SK-N-SH (cell line): ENCODE results near the gene TXNDC11. TPM values are rescaled to one million over a fixed set of nuclear protein-coding genes. Genes with fewer than 3 reads are reported as not detected.

Experiments
- CTCF ChIA-PET: fragments of 300-600, 350-600 bp; formaldehyde crosslinking; extraction: SDS; loops from one replicate; lab custom pipeline; 2021; lab: Yijun Ruan, JAX
- POLR2A ChIA-PET: fragments of 350-600 bp; sonication (Branson Sonifier 250); formaldehyde crosslinking; extraction: SDS; loops from one replicate; lab custom pipeline; 2020; ENCODE audit warnings: antibody characterized with exemption, inconsistent platforms; lab: Yijun Ruan, JAX
- DNase-seq: peaks from one replicate; pipeline ENCODE4 v3.0.0; 2012
- H2AFZ ChIP-seq: fragments of 200-600 bp; sonication (generic); 2 replicates; pipeline ENCODE4 v1.8.1; 2016; ENCODE audit warnings: antibody characterized with exemption, mild to moderate bottlenecking, low read depth
- H3F3A ChIP-seq: fragments of 200-600 bp; sonication (generic); replicated peaks from 2 replicates; pipeline ENCODE3; 2016; ENCODE audit warnings: antibody characterized with exemption, mild to moderate bottlenecking; ENCODE audit not compliant: insufficient read depth
- H3K27ac ChIP-seq, 2 experiments: fragments of 200-500 bp in 1 of 2; fragments of 200-600 bp in 1 of 2; sonication (Bioruptor generic) in 1 of 2; sonication (generic), shearing (Covaris generic) in 1 of 2; 2 replicates each; pipeline versions ENCODE4 v1.5.1 to v1.6.1; 2014 to 2016; ENCODE audit warnings: low read depth in 2 of 2, inconsistent platforms in 1 of 2, low read length in 1 of 2, mild to moderate bottlenecking in 1 of 2, mixed read lengths in 1 of 2
- H3K27me3 ChIP-seq: fragments of 200-600 bp; sonication (generic), shearing (Covaris generic); 2 replicates; pipeline ENCODE4 v1.6.1; 2016; ENCODE audit warnings: mixed run types; ENCODE audit not compliant: insufficient read depth
- H3K36me3 ChIP-seq, 2 experiments: fragments of 200-500 bp in 1 of 2; fragments of 200-600 bp in 1 of 2; sonication (Bioruptor generic) in 1 of 2; sonication (generic) in 1 of 2; replicated peaks in 1 of 2; 2 replicates each; pipeline versions ENCODE3 to v1.5.1; 2014 to 2016; ENCODE audit warnings: low read length in 1 of 2, mild to moderate bottlenecking in 1 of 2; ENCODE audit not compliant: insufficient read depth in 2 of 2, control insufficient read depth in 1 of 2
- H3K4me1 ChIP-seq, 2 experiments: fragments of 200-500 bp in 1 of 2; fragments of 200-600 bp in 1 of 2; sonication (Bioruptor generic) in 1 of 2; sonication (generic), shearing (Covaris generic) in 1 of 2; 2 replicates each; pipeline versions ENCODE4 v1.5.1 to v1.6.1; 2014 to 2016; ENCODE audit warnings: low read depth in 1 of 2, low read length in 1 of 2, mixed run types in 1 of 2; ENCODE audit not compliant: insufficient read depth in 2 of 2, control insufficient read depth in 1 of 2
- H3K4me2 ChIP-seq: fragments of 200-600 bp; sonication (generic), shearing (Covaris generic); 2 replicates; pipeline ENCODE4 v1.6.1; 2017; ENCODE audit warnings: mixed run types
- H3K4me3 ChIP-seq, 2 experiments: fragments of 200-500 bp in 1 of 2; fragments of 200-600 bp in 1 of 2; sonication (Bioruptor generic) in 1 of 2; sonication (generic), shearing (Covaris generic) in 1 of 2; 2 replicates each; pipeline versions ENCODE4 v1.5.1 to v1.8.1; 2014 to 2016; ENCODE audit warnings: low read depth in 2 of 2, inconsistent platforms in 1 of 2, low read length in 1 of 2, mild to moderate bottlenecking in 1 of 2, mixed read lengths in 1 of 2, moderate library complexity in 1 of 2
- H3K79me2 ChIP-seq: fragments of 200-600 bp; sonication (generic); 2 replicates; pipeline ENCODE4 v1.8.1; 2017; ENCODE audit warnings: mild to moderate bottlenecking; ENCODE audit not compliant: insufficient read depth
- H3K9ac ChIP-seq: fragments of 200-600 bp; sonication (generic); 2 replicates; pipeline ENCODE4 v1.6.1; 2017; ENCODE audit warnings: mixed run types
- H3K9me2 ChIP-seq: fragments of 200-600 bp; sonication (generic); 2 replicates; pipeline ENCODE4 v1.6.1; 2017; ENCODE audit warnings: mixed run types
- H3K9me3 ChIP-seq: fragments of 200-600 bp; sonication (generic); 2 replicates; pipeline ENCODE4 v1.6.1; 2017; ENCODE audit warnings: mixed run types, mild to moderate bottlenecking, moderate library complexity
- H4K20me1 ChIP-seq: fragments of 200-600 bp; sonication (generic); 2 replicates; pipeline ENCODE4 v1.6.1; 2017; ENCODE audit warnings: mild to moderate bottlenecking, mixed run types; ENCODE audit not compliant: insufficient read depth
- CTCF ChIP-seq: fragments of 200-600 bp; sonication (generic); IDR thresholded peaks from 2 replicates; pipeline ENCODE4 v1.6.1; 2017; ENCODE audit warnings: antibody characterized with exemption, mild to moderate bottlenecking, moderate library complexity
- ELF1 ChIP-seq: IDR thresholded peaks from 2 replicates; pipeline ENCODE4 v1.4.0; 2012
- EP300 ChIP-seq, 2 experiments: IDR thresholded peaks; 2 replicates each; pipeline versions ENCODE4 v1.4.0 to v1.6.1; 2012; ENCODE audit warnings: borderline replicate concordance in 1 of 2, low read depth in 1 of 2, low read length in 1 of 2
- EZH2phosphoT487 ChIP-seq: fragments of 200-600 bp; sonication (generic); IDR thresholded peaks from 2 replicates; pipeline ENCODE4 v1.6.1; 2017; ENCODE audit warnings: low read depth, mixed run types, mild to moderate bottlenecking, antibody characterized with exemption, moderate library complexity, borderline replicate concordance
- FOSL2 ChIP-seq: IDR thresholded peaks from 2 replicates; pipeline ENCODE4 v1.4.0; 2012; ENCODE audit warnings: low read depth, mild to moderate bottlenecking, moderate library complexity, borderline replicate concordance
- FOXM1 ChIP-seq: IDR thresholded peaks from 2 replicates; pipeline ENCODE4 v1.4.0; 2012; ENCODE audit warnings: low read depth, mild to moderate bottlenecking
- GABPA ChIP-seq: IDR thresholded peaks from 2 replicates; pipeline ENCODE4 v1.4.0; 2012; ENCODE audit warnings: low read depth, mild to moderate bottlenecking
- MEF2A ChIP-seq: IDR thresholded peaks from 2 replicates; pipeline ENCODE4 v1.4.0; 2012; ENCODE audit warnings: low read depth, borderline replicate concordance
- MXI1 ChIP-seq: IDR thresholded peaks from 2 replicates; pipeline ENCODE4 v1.6.1; 2012; ENCODE audit warnings: mild to moderate bottlenecking, low read depth, low read length, improper control_type of control experiment
- NFIC ChIP-seq: IDR thresholded peaks from 2 replicates; pipeline ENCODE4 v1.4.0; 2012; ENCODE audit warnings: borderline replicate concordance
- POLR2AphosphoS5 ChIP-seq: IDR thresholded peaks from 2 replicates; pipeline ENCODE4 v1.6.1; 2012; ENCODE audit warnings: low read depth, low read length
- SIN3A ChIP-seq: IDR thresholded peaks from 2 replicates; pipeline ENCODE4 v1.6.1; 2012; ENCODE audit warnings: low read depth, mild to moderate bottlenecking, low read length, moderate library complexity, borderline replicate concordance
- TAF1 ChIP-seq: IDR thresholded peaks from 2 replicates; pipeline ENCODE4 v1.6.1; 2012; ENCODE audit warnings: low read depth, mild to moderate bottlenecking, low read length, moderate library complexity, borderline replicate concordance
- YY1 ChIP-seq: IDR thresholded peaks from 2 replicates; pipeline ENCODE4 v1.4.0; 2012; ENCODE audit warnings: low read depth, mild to moderate bottlenecking
- WGBS: methylation state at CpG from one replicate; pipeline ENCODE4 v1.1.6; 2017; ENCODE audit warnings: low lambda C conversion rate; 5-methylcytosine and 5-hydroxymethylcytosine counted together
- polyA plus RNA-seq, 3 experiments: library from polyadenylated mRNA; depleted of rRNA; stranded (reverse); fragments of >200 nt; gene quantifications; 2 replicates each; pipeline ENCODE4 v1.2.3, GENCODE V29; 2012
- TF ChIP-seq, protein P1 (sequence below): IDR thresholded peaks from 2 replicates; pipeline ENCODE4 v1.4.0; 2012; ENCODE audit warnings: low read depth, borderline replicate concordance
- TF ChIP-seq, protein P2 (sequence below): IDR thresholded peaks from 2 replicates; pipeline ENCODE4; 2012

The TXNDC11 gene
- polyA plus RNA-seq, 1 of the 3 experiments (the other 2 are of a cell fraction), result 37.0 TPM

- Histone ChIP-seq H3K9ac (no peak overlapping the region), H3K36me3 (peaks cover 20 to 60% of the 10 kb centered on the region in 2 experiments), H3K79me2 (peaks cover 40% of the 10 kb centered on the region), H3K27ac (no peak overlapping the region), H3K4me3 (no peak overlapping the region), H3K9me2 (no peaks in the 10 kb centered on the region), H3F3A (peaks cover 20% of the 10 kb centered on the region), H3K9me3 (no peaks in the 10 kb centered on the region), H3K4me1 (peaks cover 0 to 6% of the 10 kb centered on the region in 2 experiments; a peak in 1 of 4 replicates), H3K4me2 (no peak overlapping the region), H2AFZ (no peak overlapping the region), H3K27me3 (no peaks in the 10 kb centered on the region), H4K20me1 (peaks cover 7% of the 10 kb centered on the region; the same call in 1 of the 2 replicates)
- 97% methylated on average over 4 of the region's 4 CpGs for WGBS
- no peak for DNase-seq
- ChIA-PET POLR2A (interaction anchor here (1.2 kb wide), 1 partner anchor 44 kb away, joined by 3 read pairs; no protein-coding TSS in a partner anchor), CTCF (interaction anchor here (0.8 to 7.5 kb wide), 3 partner anchors 305 to 321 kb away, joined by 4 to 103 read pairs (median 8); no protein-coding TSS in a partner anchor)
- TF ChIP-seq POLR2AphosphoS5 (no peak), FOSL2 (no peak), CTCF (no peak), FOXM1 (no peak), EP300 (IDR thresholded peaks at IDR 0.05; ENCODE audit: borderline replicate concordance in 1 of 2, low read depth in 1 of 2, low read length in 1 of 2) (no peak), TAF1 (no peak), NFIC (no peak), YY1 (no peak), SIN3A (no peak), ELF1 (no peak), MEF2A (no peak), GABPA (no peak), MXI1 (no peak), EZH2phosphoT487 (no peak)
- TF ChIP-seq, protein P1, sequence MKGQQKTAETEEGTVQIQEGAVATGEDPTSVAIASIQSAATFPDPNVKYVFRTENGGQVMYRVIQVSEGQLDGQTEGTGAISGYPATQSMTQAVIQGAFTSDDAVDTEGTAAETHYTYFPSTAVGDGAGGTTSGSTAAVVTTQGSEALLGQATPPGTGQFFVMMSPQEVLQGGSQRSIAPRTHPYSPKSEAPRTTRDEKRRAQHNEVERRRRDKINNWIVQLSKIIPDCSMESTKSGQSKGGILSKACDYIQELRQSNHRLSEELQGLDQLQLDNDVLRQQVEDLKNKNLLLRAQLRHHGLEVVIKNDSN, result no peak
- TF ChIP-seq, protein P2, sequence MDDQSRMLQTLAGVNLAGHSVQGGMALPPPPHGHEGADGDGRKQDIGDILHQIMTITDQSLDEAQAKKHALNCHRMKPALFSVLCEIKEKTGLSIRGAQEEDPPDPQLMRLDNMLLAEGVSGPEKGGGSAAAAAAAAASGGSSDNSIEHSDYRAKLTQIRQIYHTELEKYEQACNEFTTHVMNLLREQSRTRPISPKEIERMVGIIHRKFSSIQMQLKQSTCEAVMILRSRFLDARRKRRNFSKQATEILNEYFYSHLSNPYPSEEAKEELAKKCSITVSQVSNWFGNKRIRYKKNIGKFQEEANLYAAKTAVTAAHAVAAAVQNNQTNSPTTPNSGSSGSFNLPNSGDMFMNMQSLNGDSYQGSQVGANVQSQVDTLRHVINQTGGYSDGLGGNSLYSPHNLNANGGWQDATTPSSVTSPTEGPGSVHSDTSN, result no peak
These were observed 31.0 kb downstream of the TXNDC11 start for GRCh38 chr16:11711662-11712061.
